GM19043 (cell line): Measurements from ENCODE around the gene PTEN.

Experiments used
- ATAC-seq: cut with Tn5 transposase; IDR thresholded peaks from one replicate; pipeline ENCODE4 v1.9.1; 2021; ENCODE audit warnings: low read depth; ENCODE audit not compliant: unreplicated experiment

The PTEN gene

GRCh38 chr10:87961314-87961713 lies 97.9 kb downstream of the PTEN start:
- ATAC-seq: no peak

- ATAC-seq: no peak
Measured at GRCh38 chr10:87966459-87966858, 103.0 kb downstream of the PTEN start.

- no peak for ATAC-seq
Measured at GRCh38 chr10:87973635-87974034, 110.2 kb downstream of the PTEN start.

- no peak for ATAC-seq
Measured at GRCh38 chr10:87974130-87974529, 110.7 kb downstream of the PTEN start.

GRCh38 chr10:87974769-87975168 lies 111.3 kb downstream of the PTEN start:
- no peak for ATAC-seq

GRCh38 chr10:87976101-87976743 lies 112.8 kb downstream of the PTEN start:
- ATAC-seq: no peak

GRCh38 chr10:87978166-87978565 lies 114.7 kb downstream of the PTEN start:
- no peak for ATAC-seq

GRCh38 chr10:87979847-87980246 lies 116.4 kb downstream of the PTEN start:
- no peak for ATAC-seq

- no peak for ATAC-seq
Measured at GRCh38 chr10:87983716-87984115, 120.3 kb downstream of the PTEN start.

- no peak for ATAC-seq
Measured at GRCh38 chr10:87987206-87987605, 123.8 kb downstream of the PTEN start.

GRCh38 chr10:87991946-87992345 lies 128.5 kb downstream of the PTEN start:
- ATAC-seq: no peak

GRCh38 chr10:88004451-88004850 lies 141.0 kb downstream of the PTEN start:
- no peak for ATAC-seq

- ATAC-seq: no peak
Measured at GRCh38 chr10:88006261-88006660, 142.8 kb downstream of the PTEN start.

GRCh38 chr10:88008866-88009470 lies 145.5 kb downstream of the PTEN start:
- no peak for ATAC-seq

- no peak for ATAC-seq
Measured at GRCh38 chr10:88012641-88013040, 149.2 kb downstream of the PTEN start.

GRCh38 chr10:88017781-88018180 lies 154.4 kb downstream of the PTEN start:
- ATAC-seq: no peak

GRCh38 chr10:88019753-88020152 lies 156.3 kb downstream of the PTEN start:
- no peak for ATAC-seq
